HG02938 (cell line): ENCODE results near the gene CORO6.
A peak's percentile ranks its signal among the peaks of the same experiment; 100 is the strongest.
"Not testable (repeated sequence)": the region's sequence is repeated elsewhere in the genome, so short reads cannot be mapped to it uniquely, and the experiment has no call there.

ENCODE experiments used
- ATAC-seq: cut with Tn5 transposase; IDR thresholded peaks from one replicate; pipeline ENCODE4 v1.9.1; 2021; ENCODE audit warnings: mild to moderate bottlenecking, moderate library complexity; ENCODE audit not compliant: unreplicated experiment

The CORO6 gene

DNA sequence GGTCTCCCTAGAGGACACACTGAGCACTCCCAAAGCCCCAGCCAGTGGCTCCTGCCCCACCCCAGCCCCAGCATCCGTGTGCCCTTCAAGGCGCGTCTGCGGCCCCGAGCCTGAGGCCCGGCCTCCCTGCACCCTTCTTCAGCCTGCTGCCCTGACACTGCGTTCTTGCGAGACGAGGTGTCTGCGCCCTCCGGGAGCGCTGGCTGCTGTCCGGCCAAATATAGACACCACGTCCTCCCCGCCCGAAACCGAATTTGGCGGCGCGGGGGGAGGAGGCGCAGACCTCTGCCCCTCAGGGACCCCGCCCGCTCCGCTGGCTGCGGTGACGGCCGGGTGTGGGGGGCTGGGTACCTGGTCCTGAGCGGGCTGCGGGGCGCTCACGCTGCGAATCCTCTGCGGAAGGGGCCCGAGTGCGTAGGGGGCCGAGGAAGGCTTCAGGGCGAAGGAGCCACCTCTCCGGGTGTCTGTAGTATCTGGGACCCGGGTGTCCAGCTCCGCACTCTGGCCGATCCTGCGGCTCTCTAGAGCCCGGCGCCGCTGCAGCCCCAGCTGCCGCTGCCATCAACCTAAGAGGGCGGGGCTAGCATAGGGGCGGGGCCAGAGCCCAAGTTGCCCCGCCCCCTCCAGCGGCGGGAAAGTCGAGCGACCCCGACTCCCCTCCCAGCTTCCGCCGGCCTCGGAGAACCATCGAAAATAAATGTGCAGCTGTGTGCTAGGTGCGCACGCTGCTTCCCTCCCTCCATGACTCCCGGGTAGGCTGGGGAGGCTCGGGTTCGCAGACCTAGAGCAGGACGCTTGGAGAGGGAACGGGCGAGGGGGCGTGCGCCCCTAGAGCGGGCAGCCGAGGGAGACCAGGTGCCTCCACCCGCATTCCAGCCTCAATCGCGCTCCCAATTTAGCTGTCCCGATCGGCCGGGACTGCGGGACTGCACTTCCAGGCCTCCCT is at the start of gene CORO6:
TSS of gene CORO6 (minus strand) at position 576 of the 946 bp plus-strand sequence. CDS start 1,491 bp downstream, outside the sequence.
- peak; percentile 40 for ATAC-seq

DNA sequence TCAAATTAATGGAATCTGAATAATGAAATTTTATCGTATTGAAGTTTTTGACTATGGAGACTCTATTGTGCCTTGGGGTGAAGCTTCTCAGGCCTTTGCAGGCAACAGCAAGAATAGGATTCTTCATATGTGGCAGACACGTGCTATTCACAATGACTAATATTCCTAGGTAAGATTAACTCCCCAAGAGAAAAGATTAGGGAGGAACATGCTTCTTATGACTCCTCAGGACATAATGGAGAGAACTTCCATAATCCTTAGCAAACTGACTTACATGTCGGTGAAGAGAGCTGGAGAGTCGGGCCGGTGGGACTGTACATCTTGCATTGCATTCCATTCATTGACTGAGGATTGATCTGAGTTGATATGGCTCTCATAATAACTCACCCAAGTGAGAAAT is 48.9 kb upstream of the CORO6 start:
- no peak for ATAC-seq

DNA sequence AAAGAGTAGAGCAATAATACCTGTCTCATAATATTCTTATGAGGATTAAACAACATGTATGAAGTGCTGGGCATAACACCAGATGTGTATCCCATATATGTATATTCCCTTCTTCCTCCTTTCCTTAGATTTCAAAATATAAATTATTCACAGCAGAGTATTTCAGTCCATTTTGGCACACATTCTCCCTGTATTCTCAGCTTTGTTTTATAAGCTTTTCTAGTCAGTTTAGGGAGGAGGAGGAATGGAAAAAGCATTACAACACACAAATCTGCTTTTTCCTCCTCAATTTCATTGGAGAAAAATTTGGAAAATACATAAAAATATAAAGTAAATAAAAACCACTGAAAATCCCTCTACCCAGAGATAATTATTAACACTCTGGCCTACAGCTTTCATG is 46.6 kb upstream of the CORO6 start:
- no peak for ATAC-seq

DNA sequence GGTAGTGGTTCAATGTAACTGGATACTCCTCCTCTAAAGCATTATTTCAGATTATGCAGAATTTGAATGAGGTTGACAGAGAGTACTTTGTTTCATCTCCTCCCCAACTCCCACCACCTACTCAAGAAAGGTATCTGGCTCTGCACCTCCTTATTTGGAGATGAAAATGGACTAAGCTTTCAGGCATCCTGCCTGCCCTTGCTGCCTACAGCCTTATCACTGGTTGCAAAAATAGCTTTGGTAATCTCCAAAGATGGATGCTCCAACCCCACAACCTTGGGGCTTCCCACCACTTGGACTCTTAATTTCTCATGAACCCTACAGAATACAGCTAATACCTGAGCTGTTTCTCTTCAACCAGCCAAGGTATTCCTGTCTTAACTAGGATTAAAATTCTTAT is 45.3 kb upstream of the CORO6 start:
- ATAC-seq, result no peak

DNA sequence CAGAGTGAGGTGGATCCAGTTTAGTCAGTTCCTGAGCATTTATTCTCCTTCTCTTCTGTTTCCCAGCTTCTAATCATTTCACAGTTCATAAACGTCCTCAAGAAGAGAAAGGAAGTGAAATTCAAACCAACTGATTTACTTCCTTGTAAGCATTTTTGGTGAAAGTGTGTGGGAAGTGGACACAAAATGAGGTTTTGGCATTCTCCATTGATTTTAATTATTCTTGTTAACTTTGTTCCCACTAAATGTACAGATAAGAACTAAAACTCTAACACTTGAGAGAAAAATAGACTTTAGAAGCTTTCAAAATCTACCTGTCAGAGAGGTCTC is 42.7 kb upstream of the CORO6 start:
- ATAC-seq, result no peak

DNA sequence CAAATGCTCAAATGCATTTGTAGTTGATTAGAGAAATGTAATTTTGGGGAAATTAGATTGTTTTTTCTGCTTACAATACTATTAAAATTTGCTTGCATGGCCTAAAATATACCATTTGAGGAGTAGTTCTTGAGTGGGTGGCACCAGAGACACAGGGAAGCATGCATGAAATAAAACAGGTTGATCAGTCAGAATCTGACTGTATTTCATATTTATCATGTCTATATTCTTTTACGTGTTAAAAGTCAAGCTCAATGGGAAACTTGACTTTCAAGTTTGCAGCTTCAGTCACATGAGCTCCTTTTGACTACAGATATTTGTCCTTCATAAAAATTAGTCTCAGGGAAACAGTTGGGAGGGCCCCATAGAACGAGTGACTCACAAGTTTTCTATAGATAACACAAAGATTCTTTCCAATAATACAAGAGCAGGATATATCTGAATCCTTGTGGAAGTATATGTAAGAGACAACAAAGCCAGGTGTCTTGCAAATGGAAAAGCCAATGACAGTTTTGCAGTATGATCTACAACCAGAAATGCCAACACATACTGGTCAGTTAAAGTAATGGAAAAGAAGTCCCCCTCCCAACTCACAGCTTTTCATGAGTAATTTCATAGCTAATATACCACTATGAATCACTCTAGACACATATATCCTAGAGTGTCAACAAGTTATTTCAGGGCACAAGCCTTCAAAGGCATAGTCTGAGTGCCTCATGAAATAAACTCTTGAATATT is 42.2 kb upstream of the CORO6 start:
- ATAC-seq, result no peak

DNA sequence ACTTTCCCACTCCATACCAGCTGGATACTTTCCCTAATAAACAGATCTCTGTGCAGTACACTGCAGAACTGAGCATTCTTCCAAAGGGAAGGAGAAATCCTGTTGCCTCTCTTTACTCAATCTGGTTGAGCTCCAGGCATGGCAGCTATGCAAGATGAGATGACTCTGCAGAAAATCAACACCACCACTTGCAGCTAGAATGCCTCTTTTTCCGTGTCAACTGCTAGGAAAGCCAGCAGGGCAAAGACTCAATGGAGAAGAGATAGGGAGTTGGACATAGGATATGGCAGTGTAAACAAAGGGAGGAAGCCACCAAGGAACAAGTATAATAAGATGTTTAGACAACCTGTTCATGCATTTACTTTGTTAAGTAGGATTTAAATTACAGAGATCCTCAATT is 40.4 kb upstream of the CORO6 start:
- ATAC-seq, result no peak

DNA sequence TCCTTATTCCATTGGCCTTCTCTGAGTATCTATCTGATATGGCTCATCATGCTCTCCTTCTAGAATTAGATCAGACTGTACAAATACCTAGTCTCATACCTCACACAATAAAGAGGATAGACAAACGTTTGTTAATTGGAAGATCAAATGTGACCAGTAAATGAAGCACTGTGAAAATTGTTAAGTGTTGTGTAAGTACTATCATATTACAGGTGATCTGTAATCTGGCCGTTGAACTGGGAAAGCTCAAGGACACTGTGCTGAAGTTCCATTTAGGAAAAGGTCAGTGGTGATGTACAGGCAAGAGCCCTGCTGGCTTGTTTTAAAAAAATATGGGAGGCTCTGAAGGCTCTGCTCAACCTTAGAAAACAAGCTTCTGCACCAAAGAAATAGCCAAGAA is 38.5 kb upstream of the CORO6 start:
- ATAC-seq, result no peak

DNA sequence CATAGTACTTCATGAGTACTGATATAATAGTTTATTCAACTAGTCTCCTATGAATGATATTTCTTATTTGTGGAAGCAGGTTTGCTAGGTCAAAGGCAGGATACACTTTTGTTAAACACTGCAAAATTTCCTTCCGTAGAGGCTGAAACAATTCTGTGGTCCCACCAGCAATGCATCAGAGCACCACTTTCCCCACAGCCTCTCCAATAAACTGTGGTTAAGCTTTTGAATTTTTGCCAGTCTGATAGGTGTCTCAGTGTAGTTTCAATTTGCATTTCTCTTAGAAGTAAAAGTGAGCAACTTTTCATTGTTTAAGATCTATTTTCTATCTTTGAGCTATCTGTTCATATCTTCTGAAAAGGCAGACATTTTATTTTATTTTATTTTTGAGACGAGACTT is 36.4 kb upstream of the CORO6 start:
- no peak for ATAC-seq

DNA sequence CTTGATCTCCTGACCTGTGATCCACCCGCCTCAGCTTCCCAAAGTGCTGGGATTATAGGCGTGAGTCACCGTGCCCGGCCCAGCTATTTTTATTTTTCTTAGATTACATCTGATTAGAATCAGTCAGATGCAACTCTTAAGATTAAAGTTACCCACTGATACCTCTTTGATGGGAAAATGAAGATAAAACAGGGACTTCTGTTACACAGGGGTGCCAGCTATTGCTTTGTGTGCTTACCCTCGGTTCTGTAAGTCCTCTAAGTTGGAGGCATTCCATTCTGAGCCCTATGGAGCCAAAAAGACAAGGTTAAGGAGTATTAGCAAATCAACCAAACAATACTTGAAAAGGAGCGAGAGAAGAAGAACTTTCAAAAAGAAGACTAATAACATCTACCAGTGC is 32.6 kb upstream of the CORO6 start:
- no peak for ATAC-seq

DNA sequence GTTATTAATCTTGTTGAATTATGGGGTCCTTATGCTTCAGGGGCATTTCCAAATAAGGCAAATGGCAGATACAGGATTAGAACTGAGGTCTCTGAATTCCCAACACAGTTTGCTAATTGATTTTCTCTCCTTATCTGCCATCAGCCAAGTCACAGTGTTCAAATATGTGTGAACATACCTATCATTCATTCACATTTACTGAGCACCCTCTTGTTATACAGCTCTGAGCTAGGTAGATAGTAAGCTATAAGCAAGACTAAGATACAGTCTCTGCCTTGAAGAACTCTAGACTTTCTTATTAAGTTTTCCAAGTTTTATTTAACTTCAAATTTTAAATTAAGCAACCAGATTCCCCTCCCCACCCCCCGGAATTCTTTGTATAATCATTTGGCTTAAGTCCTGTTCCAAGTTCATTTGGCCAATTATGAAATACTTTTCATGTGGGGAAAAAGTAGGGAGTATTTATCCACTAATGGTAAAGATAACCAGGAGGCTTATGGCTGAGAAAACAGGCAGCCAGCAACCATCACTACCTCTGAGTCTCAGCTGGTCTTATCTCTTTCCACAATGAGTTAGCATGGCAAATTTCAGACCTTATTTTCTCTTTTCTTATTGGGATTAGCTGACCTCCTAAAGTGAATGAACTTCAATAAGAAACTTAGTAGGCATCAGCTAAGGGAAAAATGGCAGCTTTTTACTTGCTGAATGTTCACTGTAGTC is 31.4 kb upstream of the CORO6 start:
- ATAC-seq, result no peak

DNA sequence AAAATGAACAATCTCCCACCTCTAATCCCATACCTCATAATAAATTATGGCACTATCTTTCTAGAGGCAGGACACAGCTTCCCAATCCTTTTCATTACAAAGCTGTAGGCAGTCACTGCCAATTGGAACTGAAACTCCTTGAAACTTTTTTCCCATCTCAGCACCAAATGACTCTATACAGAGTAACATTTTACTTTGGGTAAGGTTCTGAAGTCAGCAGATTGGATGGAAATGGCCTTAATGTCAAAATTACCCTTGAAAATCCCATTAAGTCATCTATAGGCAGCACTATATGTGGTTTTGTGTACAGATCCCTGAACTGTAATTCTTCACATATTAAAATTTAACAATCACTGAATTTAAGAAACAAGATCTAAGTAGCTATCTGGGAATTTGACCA is 30.3 kb upstream of the CORO6 start:
- ATAC-seq, result no peak

DNA sequence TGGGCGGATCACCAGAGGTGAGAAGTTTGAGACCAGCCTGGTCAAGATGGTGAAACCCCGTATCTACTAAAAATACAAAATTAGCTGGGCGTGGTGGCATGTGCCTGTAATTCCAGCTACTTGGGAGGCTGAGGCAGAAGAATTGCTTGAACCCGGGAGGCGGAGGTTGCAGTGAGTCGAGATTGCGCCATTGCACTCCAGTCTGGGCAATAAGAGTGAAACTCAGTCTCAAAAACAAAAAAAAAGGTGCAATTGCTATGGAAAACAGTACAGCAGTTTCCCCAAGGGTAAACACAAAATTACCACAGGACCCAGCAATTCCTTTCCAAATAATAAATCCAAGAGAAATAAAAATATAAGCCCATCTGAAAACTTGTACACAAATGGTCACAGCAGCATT is 29.2 kb upstream of the CORO6 start:
- ATAC-seq, result not testable (repeated sequence)

DNA sequence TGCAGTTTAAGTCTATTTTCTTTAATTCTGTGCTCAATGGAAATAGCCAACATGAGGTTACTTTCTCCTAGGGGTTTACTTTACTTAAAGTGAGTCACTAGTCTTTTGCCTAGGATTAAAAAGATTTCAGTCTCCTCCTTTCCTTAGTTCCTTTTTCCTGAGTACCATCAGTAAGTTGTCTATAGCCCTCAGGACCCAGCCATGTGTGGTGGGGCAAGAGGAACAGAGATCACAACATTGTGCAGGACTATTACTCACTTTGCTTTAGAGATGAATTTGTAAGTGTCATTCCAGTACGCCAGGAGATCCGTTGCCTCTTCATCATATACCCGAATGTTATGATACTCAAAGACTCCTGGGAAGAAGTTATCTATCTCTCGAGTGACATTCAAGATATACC is 27.7 kb upstream of the CORO6 start:
- ATAC-seq, result no peak

DNA sequence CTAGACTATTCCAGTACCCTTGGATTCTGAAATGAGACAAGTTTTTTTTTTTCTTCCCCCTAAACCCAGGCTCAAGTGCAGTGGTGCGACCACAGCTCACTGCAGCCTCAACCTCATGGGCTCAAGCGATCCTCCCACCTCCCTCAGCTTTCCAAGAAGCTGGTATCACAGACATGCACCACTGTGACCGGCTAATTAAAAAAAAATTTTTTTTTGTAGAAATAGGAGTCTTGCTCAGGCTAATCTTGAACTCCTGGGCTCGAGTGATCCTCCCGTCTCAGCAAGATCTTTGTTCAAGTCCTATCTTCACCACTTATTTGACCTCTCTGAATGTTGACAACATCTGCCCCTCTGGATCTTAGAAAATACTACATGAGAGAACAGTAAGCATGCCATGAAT is 26.6 kb upstream of the CORO6 start:
- no peak for ATAC-seq

DNA sequence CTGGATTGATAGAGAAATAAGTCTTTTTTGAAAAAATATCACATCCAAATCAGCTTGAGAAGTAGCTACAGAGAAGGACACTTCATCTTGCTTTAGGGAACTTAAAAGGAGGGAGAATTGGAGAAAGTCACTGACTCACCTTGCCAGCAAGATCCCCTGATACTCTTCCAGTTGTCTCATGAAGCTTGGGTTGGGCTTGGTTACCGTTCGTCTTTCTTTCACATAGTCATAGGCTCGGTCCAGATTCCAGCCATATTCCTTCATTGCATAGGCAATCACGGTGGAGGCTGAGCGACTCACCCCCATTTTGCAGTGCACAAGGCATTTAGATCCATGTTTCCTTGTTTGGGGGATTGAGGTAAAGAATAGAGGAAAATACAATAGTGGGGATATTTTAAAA is 25.3 kb upstream of the CORO6 start:
- no peak for ATAC-seq

DNA sequence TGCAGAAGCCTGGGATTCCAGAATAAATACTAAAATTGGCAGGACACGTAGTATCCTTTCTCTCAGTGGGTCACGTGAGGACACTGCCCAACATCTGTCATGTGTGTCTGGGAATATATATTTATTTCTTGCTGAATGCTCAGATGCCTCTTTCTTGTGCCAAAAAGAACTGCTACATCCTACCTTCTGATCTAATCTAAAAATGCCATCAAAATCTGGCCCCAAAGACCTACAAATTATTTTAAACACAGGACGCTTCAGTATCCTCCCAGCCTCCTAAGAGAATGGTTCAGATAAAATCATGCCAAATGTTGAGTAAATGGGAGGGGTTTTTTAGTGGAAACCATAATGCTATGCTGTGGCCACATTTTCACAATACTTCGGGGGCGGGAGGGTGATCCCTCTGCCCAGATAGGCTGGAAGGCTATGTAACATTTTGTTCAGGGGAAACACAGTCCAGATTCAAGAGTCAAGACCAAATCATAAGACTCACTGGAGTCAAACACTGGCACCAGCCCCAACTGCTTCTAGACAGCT is 22.9 kb upstream of the CORO6 start:
- ATAC-seq, result no peak

DNA sequence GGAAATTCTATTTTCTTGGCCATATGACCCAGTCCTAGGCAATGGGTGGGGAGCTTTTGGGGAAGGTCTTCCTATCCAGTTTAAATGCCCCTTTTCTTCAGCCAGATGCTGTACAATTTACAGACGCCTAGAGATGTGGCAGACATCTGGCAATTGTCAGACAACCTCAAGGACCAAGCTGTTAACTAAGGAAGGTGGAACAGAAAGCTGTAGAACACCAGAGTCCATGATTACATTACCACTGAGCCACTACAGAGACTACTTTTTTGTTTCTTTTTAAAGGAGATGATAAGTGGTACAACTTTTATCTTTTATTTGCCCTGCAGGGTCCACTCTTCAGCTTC is 21.1 kb upstream of the CORO6 start:
- ATAC-seq, result no peak

DNA sequence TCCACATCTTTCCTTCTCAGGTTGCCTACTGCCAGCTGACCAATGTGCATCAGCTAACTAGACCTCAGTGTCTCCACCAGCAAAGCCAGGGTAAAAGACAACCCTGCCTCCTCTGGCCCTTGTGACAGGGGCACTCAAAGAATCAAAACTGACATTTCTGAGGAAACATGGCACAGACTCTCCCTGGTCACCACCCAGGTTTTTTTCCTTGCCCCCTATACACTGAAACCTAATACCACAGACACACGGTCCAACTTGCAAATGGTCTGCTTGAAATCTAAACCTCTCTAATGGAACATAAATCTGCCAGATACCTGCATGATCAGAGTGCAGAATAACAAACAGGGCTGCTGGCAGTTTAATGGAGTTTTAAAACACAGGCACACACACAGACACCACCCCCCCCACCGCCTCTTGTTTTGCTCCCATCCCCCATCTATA is 19.5 kb upstream of the CORO6 start:
- no peak for ATAC-seq

DNA sequence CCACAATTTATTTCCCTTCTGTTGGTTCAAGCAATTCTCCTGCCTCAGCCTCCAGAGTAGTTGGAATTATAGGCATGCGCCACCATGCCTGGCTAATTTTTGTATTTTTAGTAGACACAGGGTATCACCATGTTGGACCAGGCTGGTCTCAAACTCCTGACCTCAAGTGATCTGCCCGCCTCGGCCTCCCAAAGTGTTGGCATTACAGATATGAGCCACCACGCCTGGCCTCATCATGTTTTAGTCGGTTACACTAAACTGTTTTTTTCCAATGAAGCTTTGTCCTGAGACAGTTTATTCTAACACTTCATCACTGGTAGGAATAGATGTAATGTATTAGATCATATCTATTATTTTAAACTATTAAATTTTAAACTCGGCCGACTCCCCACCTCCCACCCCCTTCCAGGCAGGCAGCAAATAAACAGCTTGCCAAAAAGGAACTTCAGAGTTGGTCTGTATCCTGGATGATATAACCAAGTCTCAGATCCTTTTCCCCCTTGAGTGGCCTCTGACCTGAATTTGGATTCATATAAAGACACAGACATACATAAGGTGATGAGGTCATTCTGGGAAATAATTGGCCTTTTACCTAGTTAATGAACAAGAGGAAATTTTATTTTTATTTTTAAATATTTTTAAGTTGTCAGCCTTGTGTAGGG is 18.4 kb upstream of the CORO6 start:
- ATAC-seq, result no peak

DNA sequence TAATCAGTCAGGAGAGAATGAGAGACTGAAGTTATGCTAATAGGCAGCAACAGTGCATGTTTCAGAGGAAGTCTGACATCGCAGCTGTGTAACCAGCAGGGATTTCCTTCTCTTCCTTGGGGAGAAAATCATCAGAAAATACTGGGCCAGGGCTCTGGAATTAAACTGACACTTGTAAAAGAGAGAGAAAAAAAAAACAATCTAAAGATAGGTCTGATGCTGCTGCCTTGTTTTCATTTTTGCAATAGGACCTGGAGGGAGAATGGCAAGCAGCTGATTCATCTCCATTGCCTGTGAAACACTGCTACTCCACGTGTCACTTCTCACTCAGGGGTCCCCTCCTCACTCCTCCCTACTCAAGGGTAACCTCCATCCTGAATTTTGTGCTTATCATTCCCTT is 17.7 kb upstream of the CORO6 start:
- ATAC-seq, result no peak
